ENCODE measurements around the gene TSPAN9. TPM values are rescaled to one million over a fixed set of nuclear protein-coding genes. Genes with fewer than 3 reads are reported as not detected.
A peak's percentile ranks its signal among the peaks of the same experiment; 100 is the strongest.

The TSPAN9 gene
- total RNA-seq, 1 donor from 2014 or later, result 7.8 TPM

GRCh38 chr12:3313066-3313465, 235.9 kb downstream of the TSPAN9 start:
- Histone ChIP-seq H3K4me2 (no peak overlapping the region), H3K27ac (no peak overlapping the region), H3K9ac (no peak overlapping the region), H3K9me3 (ENCODE audit: low read depth) (no peaks in the 10 kb centered on the region), H3K36me3 (no peaks in the 10 kb centered on the region), H4K20me1 (ENCODE audit: low read depth) (no peaks in the 10 kb centered on the region), H3K27me3 (no peaks in the 10 kb centered on the region), H2AFZ (replicated peaks) (no peak overlapping the region), H3K4me3 (no peak overlapping the region), H3K79me2 (ENCODE audit: low read depth) (no peaks in the 10 kb centered on the region), H3F3A (ENCODE audit: low read depth) (no peaks in the 10 kb centered on the region), H3K4me1 (no peaks in the 10 kb centered on the region)
- peak overlapping the region; percentile 17 for H3K4me3 Mint-ChIP-seq
- no peaks in the 10 kb centered on the region for H3K36me3 Mint-ChIP-seq
- H3K4me1 Mint-ChIP-seq, result peaks cover 20% of the 10 kb centered on the region
- H3K27me3 Mint-ChIP-seq (ENCODE audit: insufficient read depth, low read depth), result peaks cover 14% of the 10 kb centered on the region
- H3K9me3 Mint-ChIP-seq, result no peaks in the 10 kb centered on the region
- TF ChIP-seq EZH2phosphoT487 (IDR thresholded peaks at IDR 0.05) (no peak), CTCF (IDR thresholded peaks at IDR 0.05) (no peak), EZH2 (IDR thresholded peaks at IDR 0.05) (no peak)
- no peak overlapping the region for H3K27ac Mint-ChIP-seq
- DNase-seq (ENCODE audit: low spot score), result no peak

- H3K27me3 ChIP-seq, result no peaks in the 10 kb centered on the region
- no peaks in the 10 kb centered on the region for H4K20me1 ChIP-seq (ENCODE audit: low read depth)
- Mint-ChIP-seq H3K36me3 (no peaks in the 10 kb centered on the region), H3K27me3 (ENCODE audit: insufficient read depth, low read depth) (peaks cover 19% of the 10 kb centered on the region), H3K9me3 (no peaks in the 10 kb centered on the region), H3K4me3 (no peak overlapping the region), H3K4me1 (peaks cover 20% of the 10 kb centered on the region), H3K27ac (peak overlapping the region; percentile 46)
- H3K79me2 ChIP-seq (ENCODE audit: low read depth), result no peaks in the 10 kb centered on the region
- TF ChIP-seq EZH2 (IDR thresholded peaks at IDR 0.05) (no peak), CTCF (IDR thresholded peaks at IDR 0.05) (peak; percentile 67), EZH2phosphoT487 (IDR thresholded peaks at IDR 0.05) (no peak)
- DNase-seq (ENCODE audit: low spot score), result peak; percentile 74
- H3K4me3 ChIP-seq, result no peak overlapping the region
- no peak overlapping the region for H3K27ac ChIP-seq
- H3K9ac ChIP-seq, result no peak overlapping the region
- no peaks in the 10 kb centered on the region for H3K4me1 ChIP-seq
- no peaks in the 10 kb centered on the region for H3K36me3 ChIP-seq
- H3F3A ChIP-seq (ENCODE audit: low read depth), result no peaks in the 10 kb centered on the region
- no peak overlapping the region for H2AFZ ChIP-seq (replicated peaks)
- no peaks in the 10 kb centered on the region for H3K9me3 ChIP-seq (ENCODE audit: low read depth)
- no peak overlapping the region for H3K4me2 ChIP-seq
Observed at GRCh38 chr12:3313675-3314663, 236.8 kb downstream of the TSPAN9 start.

DNA sequence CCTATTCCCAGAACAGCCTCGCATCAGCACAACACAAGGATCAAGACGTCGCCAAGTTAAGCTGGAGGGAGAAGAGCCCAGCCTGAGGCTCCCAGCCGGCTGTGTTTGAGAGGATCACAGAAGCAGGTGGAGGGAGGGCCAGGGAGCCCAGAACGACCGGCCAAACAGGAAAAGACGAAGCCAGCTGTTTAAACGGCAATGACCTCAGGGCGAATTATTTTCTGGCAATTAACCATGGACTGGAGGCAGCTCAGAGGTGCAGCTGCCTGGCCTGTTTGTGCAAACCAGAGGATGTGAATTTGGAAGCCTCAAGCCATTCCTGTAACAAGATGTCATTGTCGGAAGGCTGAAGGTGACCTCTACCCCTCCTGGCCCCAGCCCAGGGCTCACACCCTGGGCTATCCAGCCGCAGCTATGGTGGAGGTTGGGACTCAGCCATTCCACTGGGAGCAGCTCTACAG, 238.1 kb downstream of the TSPAN9 start:
- Histone ChIP-seq H3K79me2 (ENCODE audit: low read depth) (no peaks in the 10 kb centered on the region), H4K20me1 (ENCODE audit: low read depth) (no peaks in the 10 kb centered on the region), H3K9me3 (ENCODE audit: low read depth) (no peaks in the 10 kb centered on the region), H3K4me2 (no peak overlapping the region), H3K9ac (no peak overlapping the region), H2AFZ (replicated peaks) (no peak overlapping the region), H3K36me3 (no peaks in the 10 kb centered on the region), H3K27ac (no peak overlapping the region), H3K4me1 (no peaks in the 10 kb centered on the region), H3K27me3 (no peaks in the 10 kb centered on the region), H3F3A (ENCODE audit: low read depth) (no peaks in the 10 kb centered on the region), H3K4me3 (no peak overlapping the region)
- Mint-ChIP-seq H3K9me3 (no peaks in the 10 kb centered on the region), H3K27ac (peak overlapping the region; percentile 79), H3K4me1 (peaks cover 20% of the 10 kb centered on the region), H3K4me3 (no peak overlapping the region), H3K36me3 (no peaks in the 10 kb centered on the region), H3K27me3 (ENCODE audit: insufficient read depth, low read depth) (peaks cover 22% of the 10 kb centered on the region)
- DNase-seq (ENCODE audit: low spot score), result no peak
- no peak for TF ChIP-seq EZH2 (IDR thresholded peaks at IDR 0.05)
